Measurements from ENCODE around the gene PHYKPL. TPM values are rescaled to one million over a fixed set of nuclear protein-coding genes. Genes with fewer than 3 reads are reported as not detected.

The PHYKPL gene
- total RNA-seq, 1 experiment from 2014 or later, result 48.8 TPM

- Histone ChIP-seq H4K8ac (replicated peaks; ENCODE audit: insufficient read length, low read depth, low read length) (no peak overlapping the region), H3K9ac (ENCODE audit: extremely low read depth, insufficient read length, low read length) (no peak overlapping the region), H3K18ac (ENCODE audit: insufficient read length, low read depth, low read length) (no peak overlapping the region), H3K56ac (ENCODE audit: insufficient read length, low read depth, low read length) (no peak overlapping the region), H2BK15ac (ENCODE audit: low read depth, low read length) (no peak overlapping the region), H2BK12ac (ENCODE audit: insufficient read length, low read depth, low read length) (no peak overlapping the region), H3K23ac (ENCODE audit: insufficient read length, low read depth, low read length) (no peak overlapping the region), H3K4me1 (ENCODE audit: insufficient read depth, low read length) (no peaks in the 10 kb centered on the region), H2BK5ac (ENCODE audit: insufficient read length, low read length) (no peak overlapping the region), H3K23me2 (ENCODE audit: insufficient read length, low read depth, low read length, poor library complexity, severe bottlenecking) (peaks cover 4% of the 10 kb centered on the region), H3K79me2 (ENCODE audit: insufficient read depth, low read length) (no peaks in the 10 kb centered on the region), H2BK20ac (ENCODE audit: low read depth, low read length, poor library complexity, severe bottlenecking) (no peak overlapping the region), H2AFZ (ENCODE audit: low read length) (no peak overlapping the region), H4K20me1 (ENCODE audit: control insufficient read depth, insufficient read depth, insufficient read length) (peaks cover 2% of the 10 kb centered on the region), H4K91ac (ENCODE audit: insufficient read length, low read depth, low read length) (no peak overlapping the region), H3K79me1 (ENCODE audit: insufficient read depth, low read depth, low read length, poor library complexity, severe bottlenecking) (no peaks in the 10 kb centered on the region), H3K9me3 (ENCODE audit: control insufficient read depth, low read depth, low read length) (no peaks in the 10 kb centered on the region), H2AK5ac (ENCODE audit: insufficient read length, low read length) (no peak overlapping the region), H3K4ac (ENCODE audit: low read depth, low read length) (no peak overlapping the region), H3T11ph (ENCODE audit: low read length) (no peak overlapping the region), H3K27ac (ENCODE audit: insufficient read length, low read depth, low read length) (no peak overlapping the region), H2BK120ac (ENCODE audit: low read depth, low read length, poor library complexity, severe bottlenecking) (no peak overlapping the region), H3K4me2 (ENCODE audit: insufficient read depth, insufficient read length, low read length) (no peak overlapping the region), H3K14ac (ENCODE audit: insufficient read depth, low read length) (no peak overlapping the region), H3K27me3 (ENCODE audit: insufficient read depth, low read length) (no peaks in the 10 kb centered on the region), H4K5ac (ENCODE audit: insufficient read length, low read depth, low read length) (no peak overlapping the region)
- TF ChIP-seq, protein P1, sequence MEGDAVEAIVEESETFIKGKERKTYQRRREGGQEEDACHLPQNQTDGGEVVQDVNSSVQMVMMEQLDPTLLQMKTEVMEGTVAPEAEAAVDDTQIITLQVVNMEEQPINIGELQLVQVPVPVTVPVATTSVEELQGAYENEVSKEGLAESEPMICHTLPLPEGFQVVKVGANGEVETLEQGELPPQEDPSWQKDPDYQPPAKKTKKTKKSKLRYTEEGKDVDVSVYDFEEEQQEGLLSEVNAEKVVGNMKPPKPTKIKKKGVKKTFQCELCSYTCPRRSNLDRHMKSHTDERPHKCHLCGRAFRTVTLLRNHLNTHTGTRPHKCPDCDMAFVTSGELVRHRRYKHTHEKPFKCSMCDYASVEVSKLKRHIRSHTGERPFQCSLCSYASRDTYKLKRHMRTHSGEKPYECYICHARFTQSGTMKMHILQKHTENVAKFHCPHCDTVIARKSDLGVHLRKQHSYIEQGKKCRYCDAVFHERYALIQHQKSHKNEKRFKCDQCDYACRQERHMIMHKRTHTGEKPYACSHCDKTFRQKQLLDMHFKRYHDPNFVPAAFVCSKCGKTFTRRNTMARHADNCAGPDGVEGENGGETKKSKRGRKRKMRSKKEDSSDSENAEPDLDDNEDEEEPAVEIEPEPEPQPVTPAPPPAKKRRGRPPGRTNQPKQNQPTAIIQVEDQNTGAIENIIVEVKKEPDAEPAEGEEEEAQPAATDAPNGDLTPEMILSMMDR (conservative IDR thresholded peaks at IDR 0.05), result no peak
- Mint-ChIP-seq H3K4me1 (peaks cover 3% of the 10 kb centered on the region in 2 experiments), H3K27me3 (ENCODE audit: low read depth) (peaks cover 18% of the 10 kb centered on the region), H3K36me3 (ENCODE audit: insufficient read depth in 1 of 3, low read depth in 3 of 3) (no peaks in the 10 kb centered on the region), H3K4me3 (no peak overlapping the region), H3K9me3 (no peaks in the 10 kb centered on the region; a peak in 2 of 5 replicates), H3K27ac (no peak overlapping the region)
- DNase-seq, result no peak
- WGBS (ENCODE audit: extremely low coverage, insufficient read length, low lambda C conversion rate), result no CpG with 5 or more reads among the region's 2 CpGs
Observed at GRCh38 chr5:178245389-178245788, 12.8 kb upstream of the PHYKPL start.
